AG10803 (cell line): ENCODE measurements around the gene DLX5.

ENCODE experiments used
- DNase-seq: peaks from one replicate; pipeline ENCODE4 v3.0.0; 2010; ENCODE audit warnings: low read depth
- H3K4me3 ChIP-seq: 2 replicates; pipeline ENCODE4 v1.5.1; 2011; ENCODE audit warnings: mild to moderate bottlenecking, low read length, control low read depth
- CTCF ChIP-seq: conservative IDR thresholded peaks from 2 replicates; pipeline ENCODE4 v1.5.1; 2011; ENCODE audit warnings: mild to moderate bottlenecking, low read length, control low read depth, inconsistent platforms

DLX5 gene

GRCh38 chr7:97016381-97017191, 8.0 kb downstream of the DLX5 start:
- DNase-seq, result no peak
- TF ChIP-seq CTCF, result no peak
- no peak overlapping the region for H3K4me3 ChIP-seq

- no peak overlapping the region for H3K4me3 ChIP-seq
- no peak for TF ChIP-seq CTCF
- DNase-seq, result no peak
These were observed 8.8 kb downstream of the DLX5 start for GRCh38 chr7:97015756-97016380.

GRCh38 chr7:97015279-97015678, 9.4 kb downstream of the DLX5 start:
- DNase-seq, result no peak
- TF ChIP-seq CTCF, result no peak
- H3K4me3 ChIP-seq, result no peak overlapping the region

- no peak for DNase-seq
- no peak overlapping the region for H3K4me3 ChIP-seq
- no peak for TF ChIP-seq CTCF
These were observed 10.4 kb downstream of the DLX5 start for GRCh38 chr7:97014145-97014750.

GRCh38 chr7:97013845-97014134, 10.8 kb downstream of the DLX5 start:
- H3K4me3 ChIP-seq, result no peak overlapping the region
- TF ChIP-seq CTCF, result no peak
- DNase-seq, result no peak

GRCh38 chr7:97013134-97013844, 11.3 kb downstream of the DLX5 start:
- no peak overlapping the region for H3K4me3 ChIP-seq
- TF ChIP-seq CTCF, result no peak
- DNase-seq, result no peak
